Activated naive CD8-positive, alpha-beta T cell (primary cell): ENCODE measurements around the gene C1QTNF1.
"Not testable (repeated sequence)": the region's sequence is repeated elsewhere in the genome, so short reads cannot be mapped to it uniquely, and the experiment has no call there.

Experiments used
- H3K27ac Mint-ChIP-seq: one replicate; pipeline ENCODE4 v1.8.0; 2021; ENCODE audit warnings: mixed read lengths
- H3K27me3 Mint-ChIP-seq: one replicate; pipeline ENCODE4 v1.8.0; 2021; ENCODE audit warnings: mixed read lengths
- H3K36me3 Mint-ChIP-seq: one replicate; pipeline ENCODE4 v1.8.0; 2021; ENCODE audit warnings: mixed read lengths
- H3K4me1 Mint-ChIP-seq: one replicate; pipeline ENCODE4 v1.8.0; 2021; ENCODE audit warnings: low read depth, mixed read lengths
- H3K4me3 Mint-ChIP-seq: one replicate; pipeline ENCODE4 v1.8.0; 2021; ENCODE audit warnings: mild to moderate bottlenecking, mixed read lengths
- H3K9me3 Mint-ChIP-seq: one replicate; pipeline ENCODE4 v1.8.0; 2021; ENCODE audit warnings: low read depth, mixed read lengths

Gene C1QTNF1

DNA sequence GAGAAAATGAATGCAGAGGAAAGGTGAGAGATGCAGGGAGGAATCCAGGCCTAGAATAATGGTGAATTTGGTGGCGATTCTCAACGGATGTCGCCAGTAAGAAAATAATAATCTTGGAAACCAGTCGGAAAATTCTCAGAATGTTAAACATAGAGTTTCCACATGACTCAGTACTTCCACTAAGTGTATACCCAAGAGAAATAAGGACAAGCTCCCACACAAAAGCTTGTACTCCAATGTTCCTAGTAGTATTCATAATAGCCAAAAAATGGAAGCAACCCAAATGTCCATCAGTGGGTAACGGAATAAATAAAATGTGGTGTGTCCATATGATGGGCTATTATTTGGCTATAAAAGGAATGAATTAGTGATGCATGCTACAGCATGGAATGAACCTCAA lies 31.2 kb downstream of the C1QTNF1 start:
- Mint-ChIP-seq H3K36me3 (peaks cover 5% of the 10 kb centered on the region), H3K27me3 (peaks cover 6% of the 10 kb centered on the region), H3K4me3 (no peak overlapping the region), H3K9me3 (peaks cover 10% of the 10 kb centered on the region), H3K4me1 (peaks cover 2% of the 10 kb centered on the region), H3K27ac (no peak overlapping the region)

GRCh38 chr17:79057737-79058385 lies 33.9 kb downstream of the C1QTNF1 start:
- peaks cover 5% of the 10 kb centered on the region for H3K27me3 Mint-ChIP-seq
- peaks cover 5% of the 10 kb centered on the region for H3K36me3 Mint-ChIP-seq
- no peak overlapping the region for H3K27ac Mint-ChIP-seq
- H3K4me3 Mint-ChIP-seq, result no peak overlapping the region
- H3K4me1 Mint-ChIP-seq, result peaks cover 2% of the 10 kb centered on the region
- peaks cover 10% of the 10 kb centered on the region for H3K9me3 Mint-ChIP-seq

GRCh38 chr17:79062691-79063090 lies 38.7 kb downstream of the C1QTNF1 start:
- H3K4me1 Mint-ChIP-seq, result peaks cover 4% of the 10 kb centered on the region
- peaks cover 2% of the 10 kb centered on the region for H3K27me3 Mint-ChIP-seq
- no peak overlapping the region for H3K27ac Mint-ChIP-seq
- H3K9me3 Mint-ChIP-seq, result peaks cover 5% of the 10 kb centered on the region
- H3K36me3 Mint-ChIP-seq, result peaks cover 5% of the 10 kb centered on the region
- no peak overlapping the region for H3K4me3 Mint-ChIP-seq

DNA sequence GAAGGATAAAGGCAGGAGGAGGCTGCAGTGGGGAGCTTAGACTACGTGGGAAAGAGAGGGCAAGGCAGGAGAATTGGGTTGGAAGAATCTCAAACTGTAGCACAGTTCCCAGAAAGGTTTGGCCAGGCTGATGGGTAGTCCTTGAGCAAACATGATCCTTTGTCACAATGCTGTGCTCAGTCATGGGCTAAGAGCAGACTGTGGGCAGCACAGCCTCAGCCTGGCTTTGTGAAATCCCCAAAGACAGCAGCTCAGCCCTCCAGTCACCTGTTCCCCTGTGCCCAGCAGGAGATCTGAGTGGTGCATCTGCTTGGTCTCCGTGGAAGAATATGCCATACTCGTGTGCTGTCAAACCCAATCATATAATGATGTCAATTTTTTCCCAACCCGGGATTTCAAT lies 40.1 kb downstream of the C1QTNF1 start:
- H3K27me3 Mint-ChIP-seq, result no peaks in the 10 kb centered on the region
- no peak overlapping the region for H3K4me3 Mint-ChIP-seq
- H3K4me1 Mint-ChIP-seq, result peaks cover 2% of the 10 kb centered on the region
- no peaks in the 10 kb centered on the region for H3K9me3 Mint-ChIP-seq
- no peak overlapping the region for H3K27ac Mint-ChIP-seq
- H3K36me3 Mint-ChIP-seq, result no peaks in the 10 kb centered on the region

DNA sequence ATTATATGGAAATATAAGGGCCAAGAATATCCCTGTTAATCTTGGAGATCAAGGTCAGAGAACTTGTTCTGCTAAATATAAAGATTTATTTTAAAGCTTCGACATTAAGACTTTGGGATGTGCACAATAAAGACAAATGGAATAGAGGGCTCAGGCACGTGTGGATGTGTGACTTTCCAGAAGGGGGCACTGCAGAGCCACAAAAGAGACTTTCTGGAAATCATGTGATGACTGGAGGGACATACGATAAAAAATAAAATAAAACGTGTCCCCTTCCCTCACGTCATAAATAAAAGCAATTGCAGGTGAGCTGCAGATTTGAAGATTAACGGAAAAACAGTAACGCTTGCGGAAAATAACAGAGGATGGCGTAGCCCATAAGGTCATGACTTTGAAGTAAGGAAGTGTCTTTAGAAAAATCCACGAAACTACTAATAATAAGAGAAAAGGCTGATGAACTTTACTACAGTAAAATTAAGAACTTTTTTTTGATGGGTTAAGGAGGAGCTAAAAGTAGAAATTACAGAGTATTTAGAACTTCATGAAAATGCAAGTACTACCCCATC lies 41.2 kb downstream of the C1QTNF1 start:
- H3K27ac Mint-ChIP-seq, result peak overlapping the region; percentile 3
- H3K27me3 Mint-ChIP-seq, result no peaks in the 10 kb centered on the region
- no peaks in the 10 kb centered on the region for H3K36me3 Mint-ChIP-seq
- no peaks in the 10 kb centered on the region for H3K9me3 Mint-ChIP-seq
- peaks cover 2% of the 10 kb centered on the region for H3K4me1 Mint-ChIP-seq
- no peak overlapping the region for H3K4me3 Mint-ChIP-seq

DNA sequence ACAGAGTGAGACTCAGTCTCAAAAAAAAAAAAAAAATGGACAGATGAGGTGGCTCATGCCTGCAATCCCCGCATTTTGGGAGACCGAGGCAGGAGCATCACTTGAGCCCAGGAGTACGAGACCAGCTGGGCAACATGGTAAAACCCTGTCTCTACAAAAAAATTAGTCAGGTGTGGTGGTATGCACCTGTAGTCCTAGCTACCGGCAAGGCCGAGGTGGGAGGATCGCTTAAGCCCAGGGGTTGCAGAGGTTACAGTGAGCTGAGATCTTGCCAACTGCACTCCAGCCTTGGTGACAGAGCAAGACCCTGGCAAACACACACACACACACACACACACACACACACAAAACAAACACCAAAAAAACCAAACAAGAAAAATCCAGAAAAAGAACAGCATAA lies 43.0 kb downstream of the C1QTNF1 start:
- no peak overlapping the region for H3K4me3 Mint-ChIP-seq
- no peak overlapping the region for H3K27ac Mint-ChIP-seq
- no peaks in the 10 kb centered on the region for H3K9me3 Mint-ChIP-seq
- H3K36me3 Mint-ChIP-seq, result no peaks in the 10 kb centered on the region
- H3K4me1 Mint-ChIP-seq, result peaks cover 2% of the 10 kb centered on the region
- no peaks in the 10 kb centered on the region for H3K27me3 Mint-ChIP-seq

DNA sequence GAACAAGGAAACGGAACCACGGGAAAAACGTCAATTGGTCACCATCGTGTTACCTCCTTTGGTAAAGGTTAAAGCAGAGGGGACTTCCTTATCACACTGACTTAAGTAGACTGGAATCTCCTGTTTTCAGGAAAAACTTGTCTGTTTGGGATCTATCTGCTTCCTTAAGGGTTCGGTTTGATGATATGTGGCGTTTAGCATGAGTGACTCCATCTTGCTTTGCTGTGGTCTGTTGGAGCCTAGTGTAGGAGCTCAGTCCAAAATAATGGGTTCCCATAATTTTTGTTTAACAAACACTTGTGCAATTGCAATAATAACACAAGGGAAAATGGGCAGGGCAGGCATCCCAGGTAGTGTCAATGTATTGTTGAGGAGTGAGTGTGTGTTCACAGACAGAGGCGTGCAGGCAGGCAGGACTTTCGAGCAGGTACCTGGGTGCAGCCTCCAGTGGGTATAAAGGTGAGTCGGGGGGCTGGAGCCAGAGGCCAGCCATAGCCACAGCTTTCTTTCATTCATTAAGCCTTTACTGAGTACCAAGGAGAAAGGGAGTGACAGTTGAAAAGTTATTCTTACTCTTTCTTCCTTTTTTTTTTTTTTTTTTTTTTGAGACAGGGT lies 46.4 kb downstream of the C1QTNF1 start:
- Mint-ChIP-seq H3K9me3 (no peaks in the 10 kb centered on the region), H3K27me3 (no peaks in the 10 kb centered on the region), H3K4me3 (no peak overlapping the region), H3K27ac (no peak overlapping the region), H3K4me1 (peaks cover 2% of the 10 kb centered on the region), H3K36me3 (no peaks in the 10 kb centered on the region)

DNA sequence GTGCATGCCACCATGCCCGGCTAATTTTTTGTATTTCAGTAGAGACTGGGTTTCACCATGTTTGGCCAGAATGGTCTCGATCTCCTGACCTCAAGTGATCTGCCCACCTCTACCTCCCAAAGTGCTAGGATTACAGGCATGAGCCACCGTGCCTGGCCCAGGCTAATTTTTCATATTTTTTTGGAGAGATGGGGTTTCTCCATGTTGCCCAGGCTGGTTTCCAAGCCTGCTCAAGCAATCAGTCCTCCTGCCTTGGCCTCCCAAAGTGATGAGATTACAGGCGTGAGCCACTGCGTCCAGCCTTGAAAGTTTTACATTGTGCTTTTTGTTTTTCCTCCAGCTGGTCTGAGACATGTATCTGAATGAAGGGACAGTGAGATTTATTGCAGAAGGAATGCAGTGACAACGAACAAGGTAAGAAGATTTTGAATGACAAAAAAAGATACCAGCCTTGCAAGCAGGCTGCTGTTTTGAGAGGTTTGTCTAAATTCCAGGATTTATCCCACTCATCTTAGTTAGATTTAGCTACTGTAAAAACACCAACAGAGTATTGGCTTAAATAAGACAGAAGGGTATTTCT lies 47.3 kb downstream of the C1QTNF1 start:
- Mint-ChIP-seq H3K27me3 (no peaks in the 10 kb centered on the region), H3K27ac (no peak overlapping the region)

GRCh38 chr17:79072544-79072943 lies 48.6 kb downstream of the C1QTNF1 start:
- no peak overlapping the region for H3K27ac Mint-ChIP-seq
- H3K4me3 Mint-ChIP-seq, result no peak overlapping the region
- H3K4me1 Mint-ChIP-seq, result peaks cover 14% of the 10 kb centered on the region
- H3K27me3 Mint-ChIP-seq, result no peaks in the 10 kb centered on the region
- no peaks in the 10 kb centered on the region for H3K9me3 Mint-ChIP-seq
- no peaks in the 10 kb centered on the region for H3K36me3 Mint-ChIP-seq

More for the DNA sequence above, 47.3 kb downstream of the C1QTNF1 start:
- no peak overlapping the region for H3K4me3 Mint-ChIP-seq
- no peaks in the 10 kb centered on the region for H3K9me3 Mint-ChIP-seq
- H3K4me1 Mint-ChIP-seq, result peaks cover 10% of the 10 kb centered on the region
- H3K36me3 Mint-ChIP-seq, result no peaks in the 10 kb centered on the region

- Mint-ChIP-seq H3K27ac (no peak overlapping the region), H3K9me3 (no peaks in the 10 kb centered on the region), H3K4me1 (peaks cover 14% of the 10 kb centered on the region), H3K36me3 (no peaks in the 10 kb centered on the region), H3K4me3 (peak overlapping the region; percentile 5), H3K27me3 (no peaks in the 10 kb centered on the region)
Observed at GRCh38 chr17:79073016-79073705, 49.2 kb downstream of the C1QTNF1 start.

DNA sequence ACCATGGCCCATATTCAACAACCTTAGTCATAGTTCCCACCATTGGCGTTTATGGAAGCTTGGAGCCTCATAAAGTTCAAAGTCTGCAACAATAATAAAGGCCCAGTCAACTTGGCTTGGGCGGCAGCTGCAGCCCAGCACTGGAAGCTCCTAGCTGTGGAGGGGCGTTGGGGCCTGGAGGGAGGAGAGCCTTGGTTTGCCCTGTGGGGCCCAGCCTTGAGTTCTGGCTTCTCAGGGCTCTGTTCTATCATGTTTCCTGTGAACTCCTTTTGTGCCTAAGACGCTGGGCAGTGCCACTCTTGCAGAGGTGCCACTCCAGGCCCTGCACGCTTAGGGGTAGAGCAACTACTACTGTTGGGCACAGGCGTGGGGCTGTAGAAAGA lies 49.7 kb downstream of the C1QTNF1 start:
- H3K4me1 Mint-ChIP-seq, result peaks cover 14% of the 10 kb centered on the region
- H3K27me3 Mint-ChIP-seq, result no peaks in the 10 kb centered on the region
- H3K9me3 Mint-ChIP-seq, result no peaks in the 10 kb centered on the region
- H3K4me3 Mint-ChIP-seq, result peak overlapping the region; percentile 5
- H3K27ac Mint-ChIP-seq, result no peak overlapping the region
- H3K36me3 Mint-ChIP-seq, result no peaks in the 10 kb centered on the region

DNA sequence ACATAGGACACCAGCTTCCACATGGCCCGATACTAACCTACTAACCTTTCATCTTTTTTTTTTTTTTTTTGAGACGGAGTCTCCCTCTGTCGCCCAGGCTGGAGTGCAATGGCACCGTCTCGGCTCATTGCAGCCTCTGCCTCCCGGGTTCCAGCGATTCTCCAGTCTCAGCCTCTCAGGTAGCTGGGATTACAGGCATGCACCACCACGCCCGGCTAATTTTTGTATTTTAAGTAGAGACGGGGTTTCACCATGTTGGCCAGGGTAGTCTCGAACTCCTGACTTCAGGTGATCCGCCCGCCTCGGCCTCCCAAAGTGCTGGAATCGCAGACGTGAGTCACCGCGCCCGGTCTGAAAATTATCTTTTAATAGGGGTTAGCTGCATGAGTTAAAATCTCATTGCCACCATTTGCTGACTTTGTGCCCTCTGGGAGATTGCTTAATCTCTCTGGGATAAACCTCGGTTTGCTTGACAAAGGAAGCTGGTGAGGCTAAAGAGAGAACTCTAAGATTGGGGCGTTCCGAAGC lies 50.2 kb downstream of the C1QTNF1 start:
- H3K27me3 Mint-ChIP-seq, result not testable (repeated sequence)

DNA sequence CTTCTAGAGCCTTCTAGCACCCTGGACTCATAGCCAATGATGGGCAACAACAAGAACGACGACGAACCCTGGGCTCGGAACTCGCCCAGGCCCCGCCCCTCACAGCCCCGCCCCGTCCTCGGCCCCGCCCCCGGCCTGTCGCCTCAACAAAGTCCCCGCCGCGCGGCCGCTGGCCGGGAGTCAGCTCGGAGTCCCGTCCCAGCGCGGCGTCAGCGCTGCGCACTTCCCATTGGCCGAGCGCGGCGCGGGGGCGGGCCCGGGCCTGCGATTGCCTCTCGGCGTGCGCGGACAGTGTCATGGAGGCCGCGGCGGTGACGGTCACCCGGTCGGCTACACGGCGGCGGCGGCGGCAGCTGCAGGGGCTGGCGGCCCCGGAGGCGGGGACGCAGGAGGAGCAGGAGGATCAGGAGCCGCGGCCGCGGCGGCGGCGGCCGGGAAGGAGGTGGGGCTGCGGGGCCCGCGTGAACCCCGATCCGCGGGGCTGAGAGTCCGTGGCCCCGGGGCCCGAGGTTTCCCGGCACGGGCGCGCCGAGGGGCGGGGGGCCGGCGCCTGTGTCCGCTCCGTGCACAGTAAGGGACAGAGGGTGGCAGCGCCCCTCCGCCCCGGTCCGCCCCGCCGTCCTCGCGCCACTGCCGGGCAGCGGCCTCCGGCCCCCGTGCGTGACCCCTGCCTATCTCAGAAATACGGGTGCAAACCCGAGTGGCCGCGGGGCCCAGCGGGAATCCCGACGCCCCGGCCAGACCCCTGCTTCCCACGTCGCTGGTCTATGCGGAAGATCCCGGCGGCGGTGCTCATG lies 50.9 kb downstream of the C1QTNF1 start, which contains the start of gene ENGASE:
TSS of gene ENGASE (plus strand) at position 176 of the 797 bp plus-strand sequence. CDS start at position 297, 121 bp downstream.
- Mint-ChIP-seq H3K27me3 (no peaks in the 10 kb centered on the region), H3K27ac (peak within 1 kb of the TSS; percentile 88), H3K4me3 (peak within 1 kb of the TSS; percentile 89), H3K4me1 (peaks cover 14% of the 10 kb centered on the region), H3K9me3 (no peaks in the 10 kb centered on the region), H3K36me3 (no peaks in the 10 kb centered on the region)

More for the DNA sequence above, 50.2 kb downstream of the C1QTNF1 start:
- Mint-ChIP-seq H3K4me1 (peaks cover 14% of the 10 kb centered on the region), H3K4me3 (peak overlapping the region; percentile 80), H3K27ac (peak overlapping the region; percentile 80)
- H3K36me3 Mint-ChIP-seq, H3K9me3 Mint-ChIP-seq: not testable (repeated sequence)

DNA sequence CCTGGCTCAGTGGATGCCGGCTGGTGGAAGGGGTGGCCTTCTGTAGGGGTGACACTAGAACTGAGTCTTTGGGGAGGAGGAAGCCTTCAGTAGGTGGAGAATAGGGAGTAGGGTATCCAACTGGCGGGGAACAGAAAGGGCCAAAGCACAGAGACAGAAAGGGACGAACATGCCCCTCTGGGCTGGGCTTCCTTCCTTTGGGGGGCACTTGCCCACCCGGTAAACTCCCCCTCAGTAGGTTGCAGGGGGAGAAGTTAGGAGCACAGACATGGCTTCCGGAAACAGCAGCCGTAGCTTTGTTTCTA lies 51.4 kb downstream of the C1QTNF1 start:
- no peaks in the 10 kb centered on the region for H3K27me3 Mint-ChIP-seq
- H3K4me1 Mint-ChIP-seq, result peaks cover 14% of the 10 kb centered on the region
- H3K4me3 Mint-ChIP-seq, result peak overlapping the region; percentile 89
- no peaks in the 10 kb centered on the region for H3K36me3 Mint-ChIP-seq
- no peaks in the 10 kb centered on the region for H3K9me3 Mint-ChIP-seq
- peak overlapping the region; percentile 88 for H3K27ac Mint-ChIP-seq
